Measurements from ENCODE around the gene BBS12.
"Not testable (repeated sequence)": the region's sequence is repeated elsewhere in the genome, so short reads cannot be mapped to it uniquely, and the experiment has no call there.

Gene BBS12

GRCh38 chr4:122785099-122785498 is 52.6 kb downstream of the BBS12 start:
- DNase-seq (ENCODE audit: low read depth): no peak
- TF ChIP-seq, protein P1, sequence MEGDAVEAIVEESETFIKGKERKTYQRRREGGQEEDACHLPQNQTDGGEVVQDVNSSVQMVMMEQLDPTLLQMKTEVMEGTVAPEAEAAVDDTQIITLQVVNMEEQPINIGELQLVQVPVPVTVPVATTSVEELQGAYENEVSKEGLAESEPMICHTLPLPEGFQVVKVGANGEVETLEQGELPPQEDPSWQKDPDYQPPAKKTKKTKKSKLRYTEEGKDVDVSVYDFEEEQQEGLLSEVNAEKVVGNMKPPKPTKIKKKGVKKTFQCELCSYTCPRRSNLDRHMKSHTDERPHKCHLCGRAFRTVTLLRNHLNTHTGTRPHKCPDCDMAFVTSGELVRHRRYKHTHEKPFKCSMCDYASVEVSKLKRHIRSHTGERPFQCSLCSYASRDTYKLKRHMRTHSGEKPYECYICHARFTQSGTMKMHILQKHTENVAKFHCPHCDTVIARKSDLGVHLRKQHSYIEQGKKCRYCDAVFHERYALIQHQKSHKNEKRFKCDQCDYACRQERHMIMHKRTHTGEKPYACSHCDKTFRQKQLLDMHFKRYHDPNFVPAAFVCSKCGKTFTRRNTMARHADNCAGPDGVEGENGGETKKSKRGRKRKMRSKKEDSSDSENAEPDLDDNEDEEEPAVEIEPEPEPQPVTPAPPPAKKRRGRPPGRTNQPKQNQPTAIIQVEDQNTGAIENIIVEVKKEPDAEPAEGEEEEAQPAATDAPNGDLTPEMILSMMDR (conservative IDR thresholded peaks at IDR 0.05; ENCODE audit: control insufficient read depth, insufficient read depth, low read depth, low read length): no peak

GRCh38 chr4:122786296-122786695 is 53.8 kb downstream of the BBS12 start:
- not testable (repeated sequence) for H3K4me3 ChIP-seq (ENCODE audit: control insufficient read depth, low read depth, low read length); DNase-seq (ENCODE audit: low read depth)

More at GRCh38 chr4:122785099-122785498, 52.6 kb downstream of the BBS12 start:
- H3K4me3 ChIP-seq (ENCODE audit: control insufficient read depth, low read depth, low read length): no peak overlapping the region

DNA sequence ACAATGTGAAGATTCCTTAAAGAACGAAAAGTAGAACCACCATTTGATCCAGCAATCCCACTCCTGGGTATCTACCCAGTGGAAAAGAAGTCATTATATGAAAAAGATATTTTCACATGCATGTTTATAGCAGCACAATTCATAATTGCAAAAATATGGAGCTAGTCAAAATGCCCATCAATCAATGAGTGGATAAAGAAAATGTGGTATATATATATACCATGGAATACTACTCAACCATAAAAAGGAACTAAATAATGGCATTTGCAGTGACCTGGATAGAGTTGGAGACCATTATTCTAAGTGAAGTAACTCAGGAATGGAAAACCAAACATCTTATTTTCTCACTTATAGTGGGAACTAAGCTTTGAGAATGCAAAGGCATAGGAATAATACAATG is 54.4 kb downstream of the BBS12 start:
- not testable (repeated sequence) for DNase-seq (ENCODE audit: low read depth); H3K4me3 ChIP-seq (ENCODE audit: control insufficient read depth, low read depth, low read length)

- DNase-seq (ENCODE audit: low read depth): no peak
Measured at GRCh38 chr4:122787940-122788339, 55.4 kb downstream of the BBS12 start.

GRCh38 chr4:122788935-122789334 is 56.4 kb downstream of the BBS12 start:
- DNase-seq (ENCODE audit: low read depth): no peak
- H3K4me3 ChIP-seq (ENCODE audit: control insufficient read depth, low read depth, low read length): no peak overlapping the region
- TF ChIP-seq, protein P1 (conservative IDR thresholded peaks at IDR 0.05; ENCODE audit: control insufficient read depth, insufficient read depth, low read depth, low read length): no peak

More at GRCh38 chr4:122787940-122788339, 55.4 kb downstream of the BBS12 start:
- no peak overlapping the region for H3K4me3 ChIP-seq (ENCODE audit: control insufficient read depth, low read depth, low read length)
- TF ChIP-seq, protein P1 (conservative IDR thresholded peaks at IDR 0.05; ENCODE audit: control insufficient read depth, insufficient read depth, low read depth, low read length): no peak

- H3K4me3 ChIP-seq (ENCODE audit: control insufficient read depth, low read depth, low read length): no peak overlapping the region
- no peak for DNase-seq (ENCODE audit: low read depth)
- TF ChIP-seq, protein P1 (conservative IDR thresholded peaks at IDR 0.05; ENCODE audit: control insufficient read depth, insufficient read depth, low read depth, low read length): no peak
Measured at GRCh38 chr4:122793811-122794210, 61.3 kb downstream of the BBS12 start.
